ENCODE results near the gene PRICKLE2.

The PRICKLE2 gene

GRCh38 chr3:64224826-64225610 lies at the start of gene PRICKLE2:
Gene PRICKLE2 (minus strand): TSS chr3:64225466. CDS start chr3:64198927, 26,539 bp downstream.
- Histone ChIP-seq H3K9ac (ENCODE audit: low read length) (peak within 1 kb of the TSS; percentile 19), H3K27ac (ENCODE audit: low read length) (peak within 1 kb of the TSS; percentile 81), H3K4me3 (ENCODE audit: low read length) (peak within 1 kb of the TSS; percentile 55), H3K36me3 (ENCODE audit: control insufficient read depth, low read depth, low read length) (no peaks in the 10 kb centered on the region), H3K9me3 (ENCODE audit: control insufficient read depth, low read depth, low read length) (no peaks in the 10 kb centered on the region), H3K4me1 (ENCODE audit: control insufficient read depth, low read depth, low read length) (peaks cover 44% of the 10 kb centered on the region), H3K27me3 (ENCODE audit: control insufficient read depth, insufficient read depth, low read length) (peaks cover 14% of the 10 kb centered on the region)

GRCh38 chr3:64272842-64273241 lies 47.6 kb upstream of the PRICKLE2 start:
- Histone ChIP-seq H3K36me3 (ENCODE audit: control insufficient read depth, low read depth, low read length) (no peaks in the 10 kb centered on the region), H3K27me3 (ENCODE audit: control insufficient read depth, insufficient read depth, low read length) (no peaks in the 10 kb centered on the region), H3K9ac (ENCODE audit: low read length) (no peak overlapping the region), H3K9me3 (ENCODE audit: control insufficient read depth, low read depth, low read length) (no peaks in the 10 kb centered on the region), H3K4me1 (ENCODE audit: control insufficient read depth, low read depth, low read length) (peaks cover 15% of the 10 kb centered on the region), H3K27ac (ENCODE audit: low read length) (no peak overlapping the region), H3K4me3 (ENCODE audit: low read length) (no peak overlapping the region)

GRCh38 chr3:64272271-64272670 lies 47.0 kb upstream of the PRICKLE2 start:
- Histone ChIP-seq H3K36me3 (ENCODE audit: control insufficient read depth, low read depth, low read length) (no peaks in the 10 kb centered on the region), H3K9me3 (ENCODE audit: control insufficient read depth, low read depth, low read length) (no peaks in the 10 kb centered on the region), H3K9ac (ENCODE audit: low read length) (no peak overlapping the region), H3K27ac (ENCODE audit: low read length) (no peak overlapping the region), H3K27me3 (ENCODE audit: control insufficient read depth, insufficient read depth, low read length) (no peaks in the 10 kb centered on the region), H3K4me1 (ENCODE audit: control insufficient read depth, low read depth, low read length) (peaks cover 17% of the 10 kb centered on the region), H3K4me3 (ENCODE audit: low read length) (no peak overlapping the region)

- Histone ChIP-seq H3K9ac (ENCODE audit: low read length) (no peak overlapping the region), H3K9me3 (ENCODE audit: control insufficient read depth, low read depth, low read length) (no peaks in the 10 kb centered on the region), H3K4me1 (ENCODE audit: control insufficient read depth, low read depth, low read length) (peaks cover 24% of the 10 kb centered on the region), H3K4me3 (ENCODE audit: low read length) (no peak overlapping the region), H3K27me3 (ENCODE audit: control insufficient read depth, insufficient read depth, low read length) (no peaks in the 10 kb centered on the region), H3K27ac (ENCODE audit: low read length) (no peak overlapping the region), H3K36me3 (ENCODE audit: control insufficient read depth, low read depth, low read length) (no peaks in the 10 kb centered on the region)
These were observed 46.4 kb upstream of the PRICKLE2 start for GRCh38 chr3:64271631-64272030.

GRCh38 chr3:64270866-64271260 lies 45.6 kb upstream of the PRICKLE2 start:
- H3K4me1 ChIP-seq (ENCODE audit: control insufficient read depth, low read depth, low read length) = peaks cover 30% of the 10 kb centered on the region
- H3K9me3 ChIP-seq (ENCODE audit: control insufficient read depth, low read depth, low read length) = no peaks in the 10 kb centered on the region
- H3K36me3 ChIP-seq (ENCODE audit: control insufficient read depth, low read depth, low read length) = no peaks in the 10 kb centered on the region
- H3K4me3 ChIP-seq (ENCODE audit: low read length) = no peak overlapping the region
- no peaks in the 10 kb centered on the region for H3K27me3 ChIP-seq (ENCODE audit: control insufficient read depth, insufficient read depth, low read length)
- no peak overlapping the region for H3K9ac ChIP-seq (ENCODE audit: low read length)
- no peak overlapping the region for H3K27ac ChIP-seq (ENCODE audit: low read length)

GRCh38 chr3:64270142-64270865 lies 45.0 kb upstream of the PRICKLE2 start:
- Histone ChIP-seq H3K9ac (ENCODE audit: low read length) (no peak overlapping the region), H3K4me3 (ENCODE audit: low read length) (no peak overlapping the region), H3K4me1 (ENCODE audit: control insufficient read depth, low read depth, low read length) (peaks cover 30% of the 10 kb centered on the region), H3K9me3 (ENCODE audit: control insufficient read depth, low read depth, low read length) (no peaks in the 10 kb centered on the region), H3K36me3 (ENCODE audit: control insufficient read depth, low read depth, low read length) (no peaks in the 10 kb centered on the region), H3K27me3 (ENCODE audit: control insufficient read depth, insufficient read depth, low read length) (no peaks in the 10 kb centered on the region), H3K27ac (ENCODE audit: low read length) (no peak overlapping the region)

- no peaks in the 10 kb centered on the region for H3K9me3 ChIP-seq (ENCODE audit: control insufficient read depth, low read depth, low read length)
- H3K36me3 ChIP-seq (ENCODE audit: control insufficient read depth, low read depth, low read length) = no peaks in the 10 kb centered on the region
- H3K27ac ChIP-seq (ENCODE audit: low read length) = no peak overlapping the region
- no peak overlapping the region for H3K9ac ChIP-seq (ENCODE audit: low read length)
- H3K27me3 ChIP-seq (ENCODE audit: control insufficient read depth, insufficient read depth, low read length) = no peaks in the 10 kb centered on the region
- H3K4me1 ChIP-seq (ENCODE audit: control insufficient read depth, low read depth, low read length) = peaks cover 30% of the 10 kb centered on the region
- no peak overlapping the region for H3K4me3 ChIP-seq (ENCODE audit: low read length)
These were observed 43.7 kb upstream of the PRICKLE2 start for GRCh38 chr3:64268926-64269325.

GRCh38 chr3:64267721-64268604 lies 42.7 kb upstream of the PRICKLE2 start:
- Histone ChIP-seq H3K36me3 (ENCODE audit: control insufficient read depth, low read depth, low read length) (no peaks in the 10 kb centered on the region), H3K27me3 (ENCODE audit: control insufficient read depth, insufficient read depth, low read length) (no peaks in the 10 kb centered on the region), H3K9me3 (ENCODE audit: control insufficient read depth, low read depth, low read length) (no peaks in the 10 kb centered on the region), H3K27ac (ENCODE audit: low read length) (no peak overlapping the region), H3K4me1 (ENCODE audit: control insufficient read depth, low read depth, low read length) (peaks cover 30% of the 10 kb centered on the region), H3K9ac (ENCODE audit: low read length) (peak overlapping the region; percentile 16), H3K4me3 (ENCODE audit: low read length) (peak overlapping the region; percentile 53)

GRCh38 chr3:64266983-64267382 lies 41.7 kb upstream of the PRICKLE2 start:
- Histone ChIP-seq H3K27me3 (ENCODE audit: control insufficient read depth, insufficient read depth, low read length) (no peaks in the 10 kb centered on the region), H3K27ac (ENCODE audit: low read length) (no peak overlapping the region), H3K4me3 (ENCODE audit: low read length) (peak overlapping the region; percentile 53), H3K9ac (ENCODE audit: low read length) (peak overlapping the region; percentile 16), H3K4me1 (ENCODE audit: control insufficient read depth, low read depth, low read length) (peaks cover 30% of the 10 kb centered on the region), H3K36me3 (ENCODE audit: control insufficient read depth, low read depth, low read length) (no peaks in the 10 kb centered on the region), H3K9me3 (ENCODE audit: control insufficient read depth, low read depth, low read length) (no peaks in the 10 kb centered on the region)

GRCh38 chr3:64266065-64266931 lies 41.0 kb upstream of the PRICKLE2 start:
- H3K27me3 ChIP-seq (ENCODE audit: control insufficient read depth, insufficient read depth, low read length) = no peaks in the 10 kb centered on the region
- H3K4me3 ChIP-seq (ENCODE audit: low read length) = no peak overlapping the region
- peaks cover 30% of the 10 kb centered on the region for H3K4me1 ChIP-seq (ENCODE audit: control insufficient read depth, low read depth, low read length)
- no peaks in the 10 kb centered on the region for H3K36me3 ChIP-seq (ENCODE audit: control insufficient read depth, low read depth, low read length)
- no peak overlapping the region for H3K27ac ChIP-seq (ENCODE audit: low read length)
- no peaks in the 10 kb centered on the region for H3K9me3 ChIP-seq (ENCODE audit: control insufficient read depth, low read depth, low read length)
- no peak overlapping the region for H3K9ac ChIP-seq (ENCODE audit: low read length)
